ENCODE measurements around the gene GALT. TPM values are rescaled to one million over a fixed set of nuclear protein-coding genes. Genes with fewer than 3 reads are reported as not detected.
"Not testable (repeated sequence)": the region's sequence is repeated elsewhere in the genome, so short reads cannot be mapped to it uniquely, and the experiment has no call there.

GALT gene
- total RNA-seq, 2 donors from 2014 or later, result 19.4 to 50.2 TPM

DNA sequence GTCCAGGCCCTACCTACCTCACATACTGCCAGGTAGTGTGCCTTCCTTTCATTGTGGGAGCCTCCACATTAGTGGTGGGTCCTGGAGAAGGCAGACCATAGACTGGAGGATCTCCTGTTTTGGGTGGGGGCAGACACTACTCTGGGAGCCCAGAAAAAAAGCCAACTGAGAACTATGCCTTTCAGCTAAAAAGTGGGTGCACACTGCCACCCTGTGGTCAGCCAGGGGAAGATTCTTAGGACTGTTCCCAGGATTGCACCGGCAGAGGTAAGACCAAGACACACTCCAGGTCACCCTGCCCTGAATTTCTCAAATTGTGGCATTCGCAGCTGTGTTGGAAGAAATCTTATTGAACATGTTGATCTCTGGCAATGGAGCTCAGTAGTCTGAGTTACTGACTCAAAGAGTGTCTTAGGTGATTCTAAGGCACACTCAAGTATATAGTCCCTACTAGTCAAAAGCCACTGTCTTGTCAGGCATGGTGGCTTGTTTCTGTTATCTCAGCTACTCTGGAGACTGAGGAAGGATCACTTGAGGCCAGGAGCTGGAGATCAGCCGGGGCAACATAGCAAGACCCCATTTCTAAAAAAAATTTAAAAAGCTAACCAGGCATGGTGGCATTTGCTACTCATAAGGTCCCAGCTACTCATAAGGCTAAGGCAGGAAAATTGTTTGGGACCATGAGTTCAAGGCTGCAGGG, 12.5 kb upstream of the GALT start:
- Mint-ChIP-seq H3K36me3 (no peaks in the 10 kb centered on the region), H3K4me1 (ENCODE audit: low read depth in 2 of 2) (peaks cover 29 to 35% of the 10 kb centered on the region in 2 donors), H3K9me3 (no peaks in the 10 kb centered on the region), H3K27ac (no peak overlapping the region), H3K4me3 (no peak overlapping the region), H3K27me3 (peaks cover 17 to 19% of the 10 kb centered on the region in 2 donors)
- DNase-seq (ENCODE audit: low spot score) (peak; percentile 78), ATAC-seq (peak in 1 of 2 donors; percentile 21)

- no peaks in the 10 kb centered on the region for H3K9me3 Mint-ChIP-seq
- H3K27ac Mint-ChIP-seq, result no peak overlapping the region
- no peak overlapping the region for H3K4me3 Mint-ChIP-seq
- peaks cover 23 to 30% of the 10 kb centered on the region in 2 donors for H3K4me1 Mint-ChIP-seq (ENCODE audit: low read depth in 2 of 2)
- DNase-seq (ENCODE audit: low spot score) (no peak), ATAC-seq (no peak)
- H3K27me3 Mint-ChIP-seq, result peaks cover 10 to 12% of the 10 kb centered on the region in 2 donors
- no peaks in the 10 kb centered on the region for H3K36me3 Mint-ChIP-seq
These were observed 11.8 kb upstream of the GALT start for GRCh38 chr9:34634551-34635248.

DNA sequence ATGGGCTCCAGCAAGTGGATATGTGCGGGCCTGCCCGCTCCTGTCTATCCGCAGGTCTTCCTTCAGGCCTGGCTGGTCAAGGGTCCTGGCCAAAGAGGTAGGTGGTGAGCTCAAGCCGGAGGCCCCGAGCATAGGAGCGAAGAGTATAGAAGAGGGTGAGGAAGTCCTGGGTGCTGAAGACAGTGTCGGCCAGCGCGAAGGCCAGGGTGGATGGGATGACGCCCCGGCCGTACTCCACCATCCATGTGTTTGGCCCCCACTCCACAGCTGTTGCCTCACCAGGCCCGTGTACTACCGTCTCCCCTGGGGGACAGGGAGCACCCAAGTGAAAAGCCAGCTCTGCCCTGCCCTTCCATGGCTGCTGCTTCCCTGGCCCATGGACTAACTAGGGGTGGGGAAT, 10.9 kb upstream of the GALT start:
- Mint-ChIP-seq H3K4me3 (peak overlapping the region; percentile 71), H3K9me3 (no peaks in the 10 kb centered on the region), H3K27me3 (peaks cover 3 to 4% of the 10 kb centered on the region in 2 donors), H3K27ac (no peak overlapping the region), H3K4me1 (ENCODE audit: low read depth in 2 of 2) (peaks cover 18 to 30% of the 10 kb centered on the region in 2 donors), H3K36me3 (no peaks in the 10 kb centered on the region)
- ATAC-seq, result no peak
- no peak for DNase-seq (ENCODE audit: low spot score)

- H3K9me3 Mint-ChIP-seq, result no peaks in the 10 kb centered on the region
- peaks cover 22 to 35% of the 10 kb centered on the region in 2 donors for H3K4me1 Mint-ChIP-seq (ENCODE audit: low read depth in 2 of 2)
- DNase-seq (ENCODE audit: low spot score), result no peak
- H3K4me3 Mint-ChIP-seq, result peak overlapping the region; percentile 90
- H3K27ac Mint-ChIP-seq, result peak overlapping the region; percentile 92 to 98
- ATAC-seq, result no peak
- no peaks in the 10 kb centered on the region for H3K36me3 Mint-ChIP-seq
- H3K27me3 Mint-ChIP-seq, result no peaks in the 10 kb centered on the region
These were observed 9.6 kb upstream of the GALT start for GRCh38 chr9:34636791-34637355.

DNA sequence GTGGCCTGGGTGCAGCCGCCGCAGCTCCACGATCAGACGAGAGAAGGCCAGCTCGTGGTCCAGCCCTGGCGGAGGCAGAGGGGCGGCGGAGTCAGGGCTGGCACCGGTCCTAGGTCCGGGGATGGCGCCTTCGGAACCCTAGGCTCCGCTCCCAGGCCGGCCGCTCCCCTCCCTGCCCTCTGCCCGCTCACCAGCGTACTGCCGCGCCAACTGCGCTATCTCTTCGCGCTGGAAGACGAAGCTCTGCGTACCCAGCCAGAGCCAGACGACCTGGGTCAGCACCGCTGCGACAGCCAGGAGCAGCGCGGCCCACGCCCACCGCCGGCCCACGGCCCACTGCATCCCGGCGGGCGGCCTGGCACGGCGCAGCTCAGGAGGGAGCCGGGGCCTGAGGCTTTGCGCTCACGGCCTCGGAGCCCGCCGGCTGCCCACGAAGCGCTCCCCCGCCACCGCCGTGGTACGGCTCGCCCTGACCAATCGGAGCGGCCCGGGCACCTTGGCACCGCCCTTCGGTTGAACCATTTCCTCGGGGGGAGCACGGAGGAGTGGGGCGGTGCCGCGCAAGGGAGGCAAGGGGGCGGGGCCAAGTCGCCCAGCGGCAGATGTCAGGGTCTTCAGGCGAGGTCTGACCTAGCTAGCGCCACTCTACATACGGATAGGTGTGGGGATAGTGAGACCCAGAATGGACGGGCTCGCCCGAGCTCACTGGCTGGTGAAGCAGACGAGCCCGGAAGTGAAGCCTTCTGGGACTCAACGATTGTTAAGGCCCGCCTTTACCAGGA, 8.9 kb upstream of the GALT start, which contains the start of gene SIGMAR1:
Gene SIGMAR1, minus strand, starts transcription at position 432 of the 782 bp plus-strand sequence. Its CDS starts 90 bp downstream, at position 342.
- H3K27ac Mint-ChIP-seq, result peak within 1 kb of the TSS; percentile 92 to 98
- ATAC-seq, result peak; percentile 96 to 98
- no peaks in the 10 kb centered on the region for H3K27me3 Mint-ChIP-seq
- DNase-seq (ENCODE audit: low spot score), result peak; percentile 96
- no peaks in the 10 kb centered on the region for H3K36me3 Mint-ChIP-seq
- H3K4me3 Mint-ChIP-seq, result peak within 1 kb of the TSS; percentile 94
- H3K4me1 Mint-ChIP-seq (ENCODE audit: low read depth in 2 of 2), result peaks cover 22 to 35% of the 10 kb centered on the region in 2 donors
- no peaks in the 10 kb centered on the region for H3K9me3 Mint-ChIP-seq

DNA sequence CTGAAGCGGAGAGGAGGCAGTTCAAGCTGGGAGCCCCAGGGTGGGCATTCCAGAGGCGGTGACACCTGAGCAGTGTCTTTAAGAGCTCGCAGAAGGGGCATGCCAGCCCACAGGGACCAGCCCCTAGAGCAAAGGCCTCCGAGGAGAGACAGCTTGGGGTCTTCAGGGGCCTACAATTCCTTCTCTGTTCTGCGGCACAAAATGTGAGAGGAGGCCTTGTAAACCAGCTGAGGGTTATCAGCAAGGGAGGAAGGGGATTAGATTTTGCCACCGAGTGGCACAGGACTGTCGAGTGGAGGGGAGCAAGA, 8.4 kb upstream of the GALT start:
- Mint-ChIP-seq H3K27ac (peak overlapping the region; percentile 92 to 98), H3K27me3 (no peaks in the 10 kb centered on the region), H3K36me3 (no peaks in the 10 kb centered on the region), H3K4me1 (ENCODE audit: low read depth in 2 of 2) (peaks cover 22 to 35% of the 10 kb centered on the region in 2 donors), H3K4me3 (peak overlapping the region; percentile 94), H3K9me3 (no peaks in the 10 kb centered on the region)
- no peak for ATAC-seq
- DNase-seq (ENCODE audit: low spot score), result no peak

DNA sequence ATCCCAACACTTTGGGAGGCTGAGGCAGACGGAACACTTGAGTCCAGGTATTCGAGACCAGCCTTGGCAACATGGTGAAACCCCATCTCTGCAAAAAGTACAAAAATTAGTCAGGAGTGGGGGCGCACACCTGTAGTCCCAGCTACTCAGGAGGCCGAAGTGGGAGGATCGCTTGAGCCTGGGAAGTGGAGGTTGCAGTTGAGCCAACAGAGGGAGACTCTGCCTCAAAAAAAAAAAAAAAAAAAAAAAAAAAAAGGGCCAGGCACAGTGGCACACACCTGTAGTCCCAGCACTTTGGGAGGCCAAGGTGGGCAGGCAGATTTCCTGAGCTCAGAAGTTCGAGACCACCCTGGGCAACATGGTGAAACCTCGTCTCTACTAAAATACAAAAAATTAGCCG, 7.2 kb upstream of the GALT start:
- not testable (repeated sequence) for H3K27ac Mint-ChIP-seq; DNase-seq (ENCODE audit: low spot score); ATAC-seq; H3K27me3 Mint-ChIP-seq; H3K9me3 Mint-ChIP-seq; H3K36me3 Mint-ChIP-seq; H3K4me3 Mint-ChIP-seq
- H3K4me1 Mint-ChIP-seq (ENCODE audit: low read depth in 2 of 2), result peaks cover 22 to 29% of the 10 kb centered on the region in 2 donors

- no peaks in the 10 kb centered on the region for H3K36me3 Mint-ChIP-seq
- ATAC-seq (no peak), DNase-seq (ENCODE audit: low spot score) (no peak)
- H3K9me3 Mint-ChIP-seq, result no peaks in the 10 kb centered on the region
- no peak overlapping the region for H3K4me3 Mint-ChIP-seq
- H3K27me3 Mint-ChIP-seq, result no peaks in the 10 kb centered on the region
- peaks cover 30 to 32% of the 10 kb centered on the region in 2 donors for H3K4me1 Mint-ChIP-seq (ENCODE audit: low read depth in 2 of 2)
- no peak overlapping the region for H3K27ac Mint-ChIP-seq
These were observed 3.8 kb upstream of the GALT start for GRCh38 chr9:34642679-34643078.

GRCh38 chr9:34644766-34645314, 1.6 kb upstream of the GALT start:
- Mint-ChIP-seq H3K4me1 (ENCODE audit: low read depth in 2 of 2) (peaks cover 30 to 31% of the 10 kb centered on the region in 2 donors), H3K9me3 (no peaks in the 10 kb centered on the region), H3K36me3 (peaks cover 7% of the 10 kb centered on the region), H3K27me3 (no peaks in the 10 kb centered on the region), H3K27ac (no peak overlapping the region), H3K4me3 (no peak overlapping the region)
- no peak for DNase-seq (ENCODE audit: low spot score)
- ATAC-seq, result no peak

DNA sequence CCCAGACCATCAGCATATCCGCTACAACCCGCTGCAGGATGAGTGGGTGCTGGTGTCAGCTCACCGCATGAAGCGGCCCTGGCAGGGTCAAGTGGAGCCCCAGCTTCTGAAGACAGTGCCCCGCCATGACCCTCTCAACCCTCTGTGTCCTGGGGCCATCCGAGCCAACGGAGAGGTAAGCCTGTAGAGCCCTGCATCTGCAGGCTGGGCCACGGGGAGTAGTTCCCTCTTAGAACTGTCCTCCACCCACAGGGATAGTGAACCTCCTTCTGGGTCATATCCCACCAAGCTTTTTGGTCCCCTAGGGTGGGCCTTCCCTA, 569 bp downstream of the GALT start:
- Mint-ChIP-seq H3K36me3 (peaks cover 7% of the 10 kb centered on the region), H3K9me3 (no peaks in the 10 kb centered on the region), H3K27me3 (no peaks in the 10 kb centered on the region), H3K27ac (peak overlapping the region; percentile 68 to 76), H3K4me1 (ENCODE audit: low read depth in 2 of 2) (peaks cover 26% of the 10 kb centered on the region in 2 donors), H3K4me3 (peak overlapping the region; percentile 90)
- no peak for DNase-seq (ENCODE audit: low spot score)
- ATAC-seq, result no peak

GRCh38 chr9:34647651-34648050, 1.2 kb downstream of the GALT start:
- peak overlapping the region; percentile 90 for H3K4me3 Mint-ChIP-seq
- peak overlapping the region; percentile 68 to 76 for H3K27ac Mint-ChIP-seq
- H3K27me3 Mint-ChIP-seq, result no peaks in the 10 kb centered on the region
- H3K36me3 Mint-ChIP-seq, result peaks cover 7% of the 10 kb centered on the region
- no peak for ATAC-seq
- H3K4me1 Mint-ChIP-seq (ENCODE audit: low read depth in 2 of 2), result peaks cover 30 to 32% of the 10 kb centered on the region in 2 donors
- DNase-seq (ENCODE audit: low spot score), result no peak
- H3K9me3 Mint-ChIP-seq, result no peaks in the 10 kb centered on the region

GRCh38 chr9:34648673-34649072, 2.2 kb downstream of the GALT start:
- no peak for ATAC-seq
- Mint-ChIP-seq H3K9me3 (no peaks in the 10 kb centered on the region), H3K27me3 (no peaks in the 10 kb centered on the region), H3K36me3 (peaks cover 7% of the 10 kb centered on the region), H3K27ac (no peak overlapping the region), H3K4me1 (ENCODE audit: low read depth in 2 of 2) (peaks cover 39 to 40% of the 10 kb centered on the region in 2 donors), H3K4me3 (peak overlapping the region; percentile 90)
- no peak for DNase-seq (ENCODE audit: low spot score)

DNA sequence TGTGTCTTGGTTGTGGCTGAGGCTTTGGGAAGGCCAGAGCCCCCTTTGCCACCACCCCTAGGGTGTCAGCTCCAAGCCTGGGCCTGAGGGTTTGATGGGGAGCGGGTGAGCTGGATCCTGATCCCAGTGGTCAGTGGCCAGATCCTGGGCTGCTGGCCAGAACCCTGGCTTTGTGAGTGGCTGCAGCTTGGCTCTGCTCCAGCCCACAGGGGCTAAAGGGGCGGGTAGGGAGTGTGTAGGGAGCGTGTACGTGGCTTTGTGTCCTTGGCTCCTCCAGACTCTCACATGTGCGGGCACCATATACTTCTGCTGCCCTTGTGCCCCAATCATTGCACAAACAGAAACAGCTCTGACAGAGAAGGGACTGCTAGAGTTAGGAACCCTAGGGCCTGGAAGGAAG, 4.3 kb downstream of the GALT start:
- Mint-ChIP-seq H3K4me1 (ENCODE audit: low read depth in 2 of 2) (peaks cover 40% of the 10 kb centered on the region in 2 donors), H3K9me3 (no peaks in the 10 kb centered on the region), H3K27ac (no peak overlapping the region), H3K4me3 (no peak overlapping the region), H3K36me3 (peaks cover 7% of the 10 kb centered on the region), H3K27me3 (no peaks in the 10 kb centered on the region)
- ATAC-seq (no peak), DNase-seq (ENCODE audit: low spot score) (no peak)
